ENCODE results near the gene NTRK3.

GRCh38 chr15:88225461-88225860 is 31.1 kb downstream of the NTRK3 start:
- TF ChIP-seq, protein P1, sequence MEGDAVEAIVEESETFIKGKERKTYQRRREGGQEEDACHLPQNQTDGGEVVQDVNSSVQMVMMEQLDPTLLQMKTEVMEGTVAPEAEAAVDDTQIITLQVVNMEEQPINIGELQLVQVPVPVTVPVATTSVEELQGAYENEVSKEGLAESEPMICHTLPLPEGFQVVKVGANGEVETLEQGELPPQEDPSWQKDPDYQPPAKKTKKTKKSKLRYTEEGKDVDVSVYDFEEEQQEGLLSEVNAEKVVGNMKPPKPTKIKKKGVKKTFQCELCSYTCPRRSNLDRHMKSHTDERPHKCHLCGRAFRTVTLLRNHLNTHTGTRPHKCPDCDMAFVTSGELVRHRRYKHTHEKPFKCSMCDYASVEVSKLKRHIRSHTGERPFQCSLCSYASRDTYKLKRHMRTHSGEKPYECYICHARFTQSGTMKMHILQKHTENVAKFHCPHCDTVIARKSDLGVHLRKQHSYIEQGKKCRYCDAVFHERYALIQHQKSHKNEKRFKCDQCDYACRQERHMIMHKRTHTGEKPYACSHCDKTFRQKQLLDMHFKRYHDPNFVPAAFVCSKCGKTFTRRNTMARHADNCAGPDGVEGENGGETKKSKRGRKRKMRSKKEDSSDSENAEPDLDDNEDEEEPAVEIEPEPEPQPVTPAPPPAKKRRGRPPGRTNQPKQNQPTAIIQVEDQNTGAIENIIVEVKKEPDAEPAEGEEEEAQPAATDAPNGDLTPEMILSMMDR (IDR thresholded peaks at IDR 0.05) = no peak
- TF ChIP-seq POLR2A (IDR thresholded peaks at IDR 0.05) = no peak
